GM12878 (cell line): ENCODE results near the gene NDUFV1. TPM values are rescaled to one million over a fixed set of nuclear protein-coding genes. Genes with fewer than 3 reads are reported as not detected.
"Not testable (repeated sequence)": the region's sequence is repeated elsewhere in the genome, so short reads cannot be mapped to it uniquely, and the experiment has no call there.

Source experiments
- ATAC-seq: fragments of 200-7000 bp; cut with Tn5 transposase; 3 replicates; pipeline ENCODE4 v1.9.1; 2020; ENCODE audit warnings: mild to moderate bottlenecking, moderate library complexity
- BruUV-seq: library from RNA; stranded (reverse); fragments of 400-500 nt; replicated peaks from 2 replicates; lab custom pipeline; 2021; lab: Mats Ljungman, UMichigan
- CTCF ChIA-PET: fragments of 300-600 bp; sonication (Branson Sonifier 250); formaldehyde crosslinking; extraction: SDS; loops from one replicate; lab custom pipeline; 2021; ENCODE audit warnings: inconsistent platforms; lab: Yijun Ruan, JAX
- POLR2A ChIA-PET: fragments of 350-600 bp; formaldehyde crosslinking; extraction: SDS; loops from one replicate; lab custom pipeline; 2021; ENCODE audit warnings: inconsistent platforms; lab: Charles Lee
- RAD21 ChIA-PET: fragments of 300-600 bp; sonication (Branson Sonifier 250); formaldehyde crosslinking; loops from one replicate; lab custom pipeline; 2023; ENCODE audit warnings: antibody characterized with exemption; ENCODE audit not compliant: unreplicated experiment; lab: Charles Lee
- SMC1A ChIA-PET: fragments of 300-600 bp; sonication (Branson Sonifier 250); formaldehyde crosslinking; loops from one replicate; lab custom pipeline; 2023; ENCODE audit not compliant: unreplicated experiment, uncharacterized antibody; lab: Charles Lee
- DNase-seq: peaks from one replicate; pipeline ENCODE4 v3.0.0-alpha.2; 2011; ENCODE audit warnings: low read depth, low spot score
- FAIRE-seq: peaks from 3 replicates; lab custom pipeline; 2011; peaks lifted over from hg19 to GRCh38; lab: Jason Lieb, UNC
- H2AFZ ChIP-seq: 2 replicates; pipeline ENCODE4 v1.6.0; 2011; ENCODE audit warnings: low read depth, low read length, control low read depth; ENCODE audit not compliant: control insufficient read depth
- H3K27ac ChIP-seq: 2 replicates; pipeline ENCODE4 v1.5.1; 2011; ENCODE audit warnings: control low read depth; ENCODE audit not compliant: control insufficient read depth, insufficient read depth
- H3K27me3 ChIP-seq, 2 experiments: replicated peaks in 1 of 2; 2 replicates each; pipeline versions ENCODE4 v1.6.0 to v1.6.1; 2011; ENCODE audit warnings: low read length in 1 of 2; ENCODE audit not compliant: control insufficient read depth in 2 of 2, insufficient read depth in 2 of 2
- H3K36me3 ChIP-seq, 2 experiments: 2 replicates each; pipeline ENCODE4 v1.5.1; 2011; ENCODE audit warnings: low read length in 1 of 2; ENCODE audit not compliant: control insufficient read depth in 2 of 2, insufficient read depth in 2 of 2
- H3K4me1 ChIP-seq: 2 replicates; pipeline ENCODE4 v1.6.1; 2011; ENCODE audit warnings: mild to moderate bottlenecking, low read length, moderate library complexity, mixed read lengths; ENCODE audit not compliant: control insufficient read depth, insufficient read depth
- H3K4me2 ChIP-seq: 2 replicates; pipeline ENCODE4 v1.6.0; 2011; ENCODE audit warnings: control low read depth; ENCODE audit not compliant: control insufficient read depth, insufficient read depth
- H3K4me3 ChIP-seq: fragments of 200-600 bp; sonication (generic); 2 replicates; pipeline ENCODE4 v1.5.1; 2016
- H3K79me2 ChIP-seq: 2 replicates; pipeline ENCODE4 v1.6.0; 2011; ENCODE audit warnings: low read length; ENCODE audit not compliant: control insufficient read depth, insufficient read depth
- H3K9ac ChIP-seq: 2 replicates; pipeline ENCODE4 v1.8.0; 2011; ENCODE audit warnings: low read length, control low read depth, mixed read lengths; ENCODE audit not compliant: control insufficient read depth, insufficient read depth
- H3K9me3 ChIP-seq: replicated peaks from 3 replicates; pipeline ENCODE4 v1.5.1; 2011; ENCODE audit warnings: mild to moderate bottlenecking, low read length; ENCODE audit not compliant: control insufficient read depth, insufficient read depth
- H4K20me1 ChIP-seq: 2 replicates; pipeline ENCODE4 v1.6.0; 2011; ENCODE audit not compliant: control insufficient read depth, insufficient read depth
- ATF3 ChIP-seq: IDR thresholded peaks from 2 replicates; pipeline ENCODE4 v1.6.1; 2011; ENCODE audit warnings: low read depth, mild to moderate bottlenecking, low read length, moderate library complexity, borderline replicate concordance; ENCODE audit errors: extremely low read depth
- ATF7 ChIP-seq: fragments of 450-650 bp; IDR thresholded peaks from 2 replicates; pipeline ENCODE4 v1.6.1; 2016; ENCODE audit warnings: low read depth, mild to moderate bottlenecking
- ETV6 ChIP-seq, 2 experiments: fragments of 450-650 bp in 1 of 2; IDR thresholded peaks in 1 of 2; conservative IDR thresholded peaks in 1 of 2; 2 replicates each; pipeline ENCODE4 v1.6.1; 2014; ENCODE audit warnings: antibody characterized with exemption in 1 of 2, borderline replicate concordance in 1 of 2, low read depth in 1 of 2, mild to moderate bottlenecking in 1 of 2, moderate library complexity in 1 of 2
- FOXM1 ChIP-seq: IDR thresholded peaks from 2 replicates; pipeline ENCODE4 v1.6.1; 2012; ENCODE audit warnings: low read depth, mild to moderate bottlenecking, inconsistent platforms, low read length, moderate library complexity
- MEF2A ChIP-seq: IDR thresholded peaks from 2 replicates; pipeline ENCODE4 v1.6.1; 2011; ENCODE audit warnings: low read depth, mild to moderate bottlenecking, low read length, moderate library complexity; ENCODE audit not compliant: insufficient read depth
- NFYB ChIP-seq: IDR thresholded peaks from 2 replicates; pipeline ENCODE4 v1.6.1; 2011; ENCODE audit warnings: low read depth, mild to moderate bottlenecking, low read length, improper control_type of control experiment, moderate library complexity; ENCODE audit not compliant: insufficient read depth
- RELA ChIP-seq: fragments of 450-650 bp; IDR thresholded peaks from 2 replicates; pipeline ENCODE4 v1.8.0; 2014; ENCODE audit warnings: borderline replicate concordance; ENCODE audit not compliant: partially characterized antibody
- SREBF2 ChIP-seq: IDR thresholded peaks from 2 replicates; pipeline ENCODE4 v1.6.1; 2012; ENCODE audit warnings: mild to moderate bottlenecking, low read length
- SRF ChIP-seq, 2 experiments: IDR thresholded peaks; 2 replicates each; pipeline ENCODE4 v1.6.1; 2011; ENCODE audit warnings: low read depth in 2 of 2, low read length in 2 of 2, mild to moderate bottlenecking in 1 of 2, moderate library complexity in 1 of 2
- WGBS: methylation state at CpG from one replicate; pipeline ENCODE4 v1.1.6; 2016; ENCODE audit warnings: low lambda C conversion rate; ENCODE audit not compliant: insufficient replicate concordance, insufficient coverage; ENCODE audit errors: missing lambda C conversion rate; 5-methylcytosine and 5-hydroxymethylcytosine counted together
- in situ Hi-C: fragments of 300-500 bp; cut with MboI; formaldehyde crosslinking; loops from 9 replicates; pipeline ENCODE4 v1.14.3; 2018; ENCODE audit warnings: mixed read lengths
- intact Hi-C: fragments of 100-400 bp; cut with micrococcal nuclease; formaldehyde crosslinking; loops from one replicate; pipeline ENCODE4 v1.14.2; 2022; ENCODE audit not compliant: unreplicated experiment
- polyA plus RNA-seq, 11 experiments: library from polyadenylated mRNA; depleted of rRNA in 4 of 11; unstranded in 6 of 11; stranded (reverse) in 5 of 11; fragments of >200 nt; fragmentation: Nextera tagmentation in 4 of 11; fragmentation: Illumina TruSeq in 1 of 11; extraction: Ambion mirVana in 4 of 11; extraction: Trizol in 1 of 11; gene quantifications; 1 replicate in 1 of 11; 2 replicates in 10 of 11; pipeline versions ENCODE4 v1.2.1 to v1.2.3, GENCODE V29; 2011 to 2016; ENCODE audit warnings: inconsistent platforms in 2 of 11, missing spikeins in 2 of 11, low read depth in 1 of 11
- total RNA-seq, 4 experiments: library from RNA; depleted of rRNA in 3 of 4; stranded (reverse); fragments of >200 nt in 3 of 4; fragmentation: Illumina TruSeq in 1 of 4; extraction: Trizol in 1 of 4; gene quantifications; 2 replicates each; pipeline versions ENCODE4 v1.2.1 to v1.2.3, GENCODE V29; 2013 to 2021
- TF ChIP-seq, protein P1 (sequence below): IDR thresholded peaks from 2 replicates; pipeline ENCODE4 v1.6.1; 2012; ENCODE audit warnings: mild to moderate bottlenecking, low read depth, low read length

NDUFV1 gene
- total and polyA plus RNA-seq, 10 of the 15 experiments (the other 5 are each of a cell fraction or from before 2014, with no cell fraction given): 8.2 to 380 (median 231) TPM

DNA sequence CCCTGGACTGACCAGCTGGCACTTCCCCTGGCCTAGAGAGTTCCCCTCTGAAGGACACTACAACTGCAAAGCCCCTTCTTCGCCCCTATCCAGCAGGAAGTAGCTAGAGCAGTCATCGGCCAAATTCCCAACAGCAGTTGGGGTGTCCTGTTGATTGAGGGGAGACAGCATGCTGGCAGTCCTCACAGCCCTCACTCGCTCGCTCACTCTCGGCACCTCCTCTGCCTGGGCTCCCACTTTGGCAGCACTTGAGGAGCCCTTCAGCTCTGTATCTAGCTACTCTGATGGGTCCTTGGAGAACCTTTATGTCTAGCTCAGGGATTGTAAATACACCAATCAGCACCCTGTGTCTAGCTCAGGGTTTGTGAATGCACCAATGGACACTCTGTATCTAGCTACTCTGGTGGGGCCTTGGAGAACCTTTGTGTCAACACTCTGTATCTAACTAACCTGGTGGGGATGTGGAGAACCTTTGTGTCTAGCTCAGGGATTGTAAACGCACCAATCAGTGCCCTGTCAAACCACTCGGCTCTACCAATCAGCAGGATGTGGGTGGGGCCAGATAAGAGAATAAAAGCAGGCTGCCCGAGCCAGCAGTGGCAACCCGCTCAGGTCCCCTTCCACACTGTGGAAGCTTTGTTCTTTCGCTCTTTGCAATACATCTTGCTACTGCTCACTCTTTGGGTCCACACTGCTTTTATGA, 19.5 kb downstream of the NDUFV1 start:
- DNase-seq, H3K9me3 ChIP-seq, H3K4me2 ChIP-seq, H3K9ac ChIP-seq, H3K36me3 ChIP-seq, H3K79me2 ChIP-seq, FAIRE-seq, H2AFZ ChIP-seq, H3K27me3 ChIP-seq, in situ Hi-C loops, intact Hi-C loops, H3K4me3 ChIP-seq, ATAC-seq, H3K27ac ChIP-seq, BruUV-seq, H4K20me1 ChIP-seq: not testable (repeated sequence)
- ChIA-PET RAD21 (interaction anchor here (0.6 to 5.1 kb wide), 4 partner anchors 12 to 49 kb away, joined by 3 to 25 read pairs (median 4); partner anchors contain the start of genes ACY3 and GSTP1), POLR2A (interaction anchor here (0.7 to 1.1 kb wide), 3 partner anchors 9 to 41 kb away, joined by 3 to 5 read pairs (median 3); no protein-coding TSS in a partner anchor), CTCF (interaction anchor here (0.6 to 6.4 kb wide), 6 partner anchors 11 to 53 kb away, joined by 3 to 71 read pairs (median 48); partner anchors contain the start of genes ACY3 and GSTP1), SMC1A (interaction anchor here (1.1 to 6.4 kb wide), 3 partner anchors 9 to 44 kb away, joined by 3 to 52 read pairs (median 3); no protein-coding TSS in a partner anchor)
- 92% methylated on average over 10 of the region's 10 CpGs for WGBS
- TF ChIP-seq NFYB: 0 out of 2 replicates have a peak, but pooled peaks have one; percentile 32
- peaks cover 15% of the 10 kb centered on the region for H3K4me1 ChIP-seq

DNA sequence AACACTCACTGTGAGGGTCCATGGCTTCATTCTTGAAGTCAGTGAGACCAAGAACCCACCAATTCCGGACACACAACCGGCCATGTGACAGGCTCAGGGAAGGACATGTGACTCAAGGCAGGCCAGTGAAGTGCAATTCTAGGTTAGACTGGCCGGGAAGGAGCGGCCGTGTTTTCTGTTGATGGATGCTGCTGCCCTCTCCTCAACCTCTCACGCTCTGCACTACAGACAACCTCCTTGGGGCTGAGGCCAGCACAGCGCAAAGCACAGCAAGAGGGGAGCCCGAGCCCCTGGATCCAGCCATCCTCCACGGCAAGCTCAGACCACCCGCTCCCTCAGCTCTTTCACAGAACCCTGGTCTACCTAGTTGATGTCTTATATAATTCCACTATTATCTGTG, 20.2 kb downstream of the NDUFV1 start:
- ChIA-PET RAD21 (interaction anchor here (0.9 to 5.1 kb wide), 3 partner anchors 24 to 49 kb away, joined by 3 to 25 read pairs (median 4); partner anchors contain the start of genes ACY3 and GSTP1), CTCF (interaction anchor here (4.5 to 6.4 kb wide), 5 partner anchors 12 to 53 kb away, joined by 35 to 71 read pairs (median 52); partner anchors contain the start of genes ACY3 and GSTP1), SMC1A (interaction anchor here (1.1 to 6.4 kb wide), 3 partner anchors 9 to 45 kb away, joined by 3 to 52 read pairs (median 3); no protein-coding TSS in a partner anchor), POLR2A (interaction anchor here (0.7 to 2.7 kb wide), 3 partner anchors 9 to 42 kb away, joined by 3 to 14 read pairs (median 5); no protein-coding TSS in a partner anchor)
- WGBS: 92% methylated on average over 10 of the region's 10 CpGs
- Histone ChIP-seq H3K36me3 (no peaks in the 10 kb centered on the region), H3K4me3 (no peak overlapping the region), H3K79me2 (no peaks in the 10 kb centered on the region), H3K4me1 (peaks cover 15% of the 10 kb centered on the region), H3K27me3 (no peaks in the 10 kb centered on the region), H3K27ac (no peak overlapping the region), H3K9ac (no peak overlapping the region), H3K9me3 (no peaks in the 10 kb centered on the region), H2AFZ (no peak overlapping the region), H3K4me2 (no peak overlapping the region), H4K20me1 (no peaks in the 10 kb centered on the region)
- DNase-seq (no peak), ATAC-seq (no peak), FAIRE-seq (no peak)
- intact Hi-C loops: no loop called here
- BruUV-seq: no TSS peak
- in situ Hi-C loops: no loop called here
- no peak for TF ChIP-seq RELA
- TF ChIP-seq MEF2A: no peak
- no peak for TF ChIP-seq ETV6 (conservative IDR thresholded peaks at IDR 0.05 in 1 of 2, IDR thresholded peaks at IDR 0.05 in 1 of 2; ENCODE audit: borderline replicate concordance in 1 of 2, low read depth in 1 of 2)
- TF ChIP-seq FOXM1: no peak
- no peak for TF ChIP-seq ATF3
- TF ChIP-seq, protein P1, sequence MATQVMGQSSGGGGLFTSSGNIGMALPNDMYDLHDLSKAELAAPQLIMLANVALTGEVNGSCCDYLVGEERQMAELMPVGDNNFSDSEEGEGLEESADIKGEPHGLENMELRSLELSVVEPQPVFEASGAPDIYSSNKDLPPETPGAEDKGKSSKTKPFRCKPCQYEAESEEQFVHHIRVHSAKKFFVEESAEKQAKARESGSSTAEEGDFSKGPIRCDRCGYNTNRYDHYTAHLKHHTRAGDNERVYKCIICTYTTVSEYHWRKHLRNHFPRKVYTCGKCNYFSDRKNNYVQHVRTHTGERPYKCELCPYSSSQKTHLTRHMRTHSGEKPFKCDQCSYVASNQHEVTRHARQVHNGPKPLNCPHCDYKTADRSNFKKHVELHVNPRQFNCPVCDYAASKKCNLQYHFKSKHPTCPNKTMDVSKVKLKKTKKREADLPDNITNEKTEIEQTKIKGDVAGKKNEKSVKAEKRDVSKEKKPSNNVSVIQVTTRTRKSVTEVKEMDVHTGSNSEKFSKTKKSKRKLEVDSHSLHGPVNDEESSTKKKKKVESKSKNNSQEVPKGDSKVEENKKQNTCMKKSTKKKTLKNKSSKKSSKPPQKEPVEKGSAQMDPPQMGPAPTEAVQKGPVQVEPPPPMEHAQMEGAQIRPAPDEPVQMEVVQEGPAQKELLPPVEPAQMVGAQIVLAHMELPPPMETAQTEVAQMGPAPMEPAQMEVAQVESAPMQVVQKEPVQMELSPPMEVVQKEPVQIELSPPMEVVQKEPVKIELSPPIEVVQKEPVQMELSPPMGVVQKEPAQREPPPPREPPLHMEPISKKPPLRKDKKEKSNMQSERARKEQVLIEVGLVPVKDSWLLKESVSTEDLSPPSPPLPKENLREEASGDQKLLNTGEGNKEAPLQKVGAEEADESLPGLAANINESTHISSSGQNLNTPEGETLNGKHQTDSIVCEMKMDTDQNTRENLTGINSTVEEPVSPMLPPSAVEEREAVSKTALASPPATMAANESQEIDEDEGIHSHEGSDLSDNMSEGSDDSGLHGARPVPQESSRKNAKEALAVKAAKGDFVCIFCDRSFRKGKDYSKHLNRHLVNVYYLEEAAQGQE: no peak
- no peak for TF ChIP-seq SREBF2
- no peak for TF ChIP-seq ATF7
- no peak for TF ChIP-seq SRF (IDR thresholded peaks at IDR 0.05; ENCODE audit: low read depth in 2 of 2, low read length in 2 of 2)
